ENCODE data around the gene SERPINA9.
"Not testable (repeated sequence)": the region's sequence is repeated elsewhere in the genome, so short reads cannot be mapped to it uniquely, and the experiment has no call there.

- not testable (repeated sequence) for TF ChIP-seq EZH2 (IDR thresholded peaks at IDR 0.05; ENCODE audit: borderline replicate concordance); CTCF (IDR thresholded peaks at IDR 0.05; ENCODE audit: poor library complexity)
These were observed 58.3 kb downstream of the SERPINA9 start for GRCh38 chr14:94417497-94418205.

Measured in hepatocyte (in vitro differentiated cells).